HG02981 (cell line): ENCODE measurements around the gene TRIM24.
"Not testable (repeated sequence)": the region's sequence is repeated elsewhere in the genome, so short reads cannot be mapped to it uniquely, and the experiment has no call there.

Experiments used
- ATAC-seq: cut with Tn5 transposase; IDR thresholded peaks from one replicate; pipeline ENCODE4 v1.9.1; 2021; ENCODE audit warnings: mild to moderate bottlenecking, moderate library complexity; ENCODE audit not compliant: unreplicated experiment

The TRIM24 gene

DNA sequence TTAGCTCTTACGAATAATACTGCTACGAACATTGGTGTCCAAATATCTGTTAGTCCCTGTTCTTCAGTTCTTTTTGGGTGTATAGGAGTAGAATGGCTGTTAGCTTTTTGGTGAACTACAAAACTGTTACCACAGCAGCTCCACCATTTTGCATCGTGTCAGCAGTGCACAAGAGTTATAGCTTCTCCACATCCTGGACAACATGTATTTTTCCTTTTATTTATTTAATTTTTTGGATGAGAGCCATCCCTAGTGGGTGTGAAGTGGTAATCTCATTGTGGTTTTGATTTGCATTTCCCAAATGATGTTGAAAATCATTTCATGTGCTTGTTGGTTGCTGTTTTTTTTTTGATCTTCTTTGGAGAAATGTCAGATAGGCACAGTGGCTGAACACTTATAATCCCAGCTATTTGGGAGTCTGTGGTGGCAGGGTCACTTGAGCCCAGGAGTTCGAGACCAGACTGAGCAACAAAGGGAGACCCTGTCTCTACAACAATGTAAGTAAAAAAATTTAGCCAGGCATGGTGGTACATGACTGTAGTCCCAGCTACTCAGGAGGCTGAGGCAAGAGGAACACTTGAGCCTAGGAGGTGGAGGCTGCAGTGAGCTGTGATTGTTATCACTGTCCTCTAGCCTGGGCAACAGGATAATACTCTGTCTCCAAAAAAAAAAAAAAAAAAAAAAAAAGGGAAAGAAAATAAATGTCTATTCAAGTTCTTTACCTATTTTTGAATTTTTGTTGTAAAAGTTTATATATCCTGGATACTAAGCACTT lies 31.7 kb downstream of the TRIM24 start:
- ATAC-seq = no peak

DNA sequence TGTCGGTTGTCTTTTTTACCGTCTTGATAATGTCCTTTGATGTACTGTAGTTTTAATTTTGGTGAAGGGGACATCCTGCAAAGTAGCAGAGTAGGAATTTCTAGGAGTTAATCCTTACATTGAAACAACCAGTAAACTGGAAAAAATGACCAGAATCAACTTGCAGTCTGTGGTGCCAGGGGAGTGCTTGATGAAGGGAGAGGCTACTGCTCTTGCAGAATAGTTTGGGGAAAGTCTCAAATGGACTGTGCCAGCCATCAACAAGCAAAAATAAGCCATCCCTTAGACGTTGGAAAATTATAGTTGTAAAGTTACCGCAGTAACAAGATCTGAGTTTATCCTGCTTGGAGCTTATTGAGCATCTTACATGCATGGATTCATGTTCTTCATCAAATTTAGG lies 32.4 kb downstream of the TRIM24 start:
- no peak for ATAC-seq

DNA sequence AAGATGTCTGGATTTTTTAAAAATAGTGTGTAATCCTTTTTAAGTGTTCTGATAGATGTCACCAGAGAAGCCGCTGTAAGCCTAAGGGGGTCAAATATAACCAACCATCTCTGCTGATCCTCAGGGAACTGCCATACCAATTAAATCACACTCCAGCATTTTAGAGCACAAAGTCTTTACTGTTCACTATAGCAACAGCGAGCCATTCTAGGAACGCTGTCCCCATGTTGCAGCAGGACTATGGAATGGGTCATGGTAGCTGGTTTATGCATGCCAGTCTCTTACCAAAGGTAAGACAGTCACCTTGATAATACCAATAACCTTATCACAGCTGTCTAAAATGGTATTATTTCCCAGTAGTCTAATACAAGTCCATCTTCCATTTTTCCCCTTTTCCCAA lies 33.5 kb downstream of the TRIM24 start:
- no peak for ATAC-seq

DNA sequence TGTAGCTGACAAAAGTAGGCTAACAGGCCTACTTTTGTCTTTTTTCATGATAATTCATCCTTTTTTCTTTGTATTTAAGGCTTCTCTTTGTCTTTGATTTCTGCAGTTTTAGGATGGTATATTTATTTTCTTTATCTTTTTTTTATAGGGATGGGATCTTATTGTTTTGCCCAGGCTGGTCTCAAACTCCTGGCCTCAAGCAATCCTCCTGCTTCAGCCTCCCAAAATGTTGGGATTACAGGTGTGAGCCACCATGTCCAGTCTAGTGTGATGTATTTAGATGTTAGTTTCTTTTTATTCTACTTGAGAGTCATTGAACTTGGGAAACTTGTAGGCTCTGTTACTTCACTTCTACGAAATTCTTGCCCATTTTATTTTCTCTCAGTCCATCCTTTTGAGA lies 35.4 kb downstream of the TRIM24 start:
- no peak for ATAC-seq

GRCh38 chr7:138499340-138499739 lies 39.3 kb downstream of the TRIM24 start:
- ATAC-seq = no peak

- not testable (repeated sequence) for ATAC-seq
Measured at GRCh38 chr7:138500303-138500702, 40.2 kb downstream of the TRIM24 start.

DNA sequence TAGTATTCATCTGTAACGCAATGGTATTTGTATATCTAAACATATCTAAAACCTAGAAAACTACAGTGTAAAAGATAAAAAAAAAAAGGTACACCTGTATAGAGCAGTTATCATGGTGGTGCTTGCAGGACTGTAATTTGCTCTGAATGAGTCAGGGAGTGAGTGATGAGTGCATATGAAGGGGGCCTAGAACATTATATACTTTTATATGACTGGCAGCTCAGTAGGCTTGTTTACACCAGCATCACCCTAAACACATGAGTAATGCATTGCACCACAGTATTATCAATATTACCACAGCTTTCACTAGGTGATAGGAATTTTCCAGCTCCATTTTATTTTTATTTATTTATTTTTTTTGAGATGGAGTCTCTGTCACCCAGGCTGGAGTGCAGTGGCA lies 40.8 kb downstream of the TRIM24 start:
- no peak for ATAC-seq

DNA sequence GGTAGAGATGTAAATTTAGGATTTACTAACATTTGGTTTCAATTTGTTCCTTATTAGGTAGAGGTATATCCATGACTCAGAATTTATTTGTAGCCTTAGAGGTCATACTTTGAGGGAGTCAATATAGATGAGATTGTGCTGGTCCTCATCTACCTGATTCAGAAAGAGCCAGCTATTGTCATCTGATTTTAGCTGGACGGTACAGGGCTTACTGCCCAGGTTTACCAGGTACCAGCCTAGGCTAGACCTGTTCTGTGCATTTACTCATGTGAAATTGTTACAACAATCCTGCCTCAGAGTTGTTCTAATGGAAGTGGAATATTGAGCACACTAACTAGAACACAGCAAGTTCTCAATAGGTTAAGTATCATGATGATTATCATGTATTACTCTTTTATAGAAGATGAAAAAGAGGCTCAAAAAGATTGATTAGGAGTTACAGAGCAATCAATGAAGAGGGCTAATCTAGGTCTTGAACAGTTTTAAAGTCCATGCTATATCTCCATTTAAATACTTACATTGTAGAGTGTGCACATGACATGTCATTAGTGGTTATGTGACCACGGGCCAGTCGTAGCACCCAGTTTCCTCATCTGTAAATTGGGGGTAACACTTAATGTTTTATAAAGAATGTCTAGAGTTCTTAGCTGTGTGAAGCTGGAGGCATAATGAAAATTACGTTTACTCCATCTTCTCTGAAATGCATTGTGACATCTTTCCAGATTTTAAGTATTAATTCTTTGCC lies 42.1 kb downstream of the TRIM24 start:
- no peak for ATAC-seq

DNA sequence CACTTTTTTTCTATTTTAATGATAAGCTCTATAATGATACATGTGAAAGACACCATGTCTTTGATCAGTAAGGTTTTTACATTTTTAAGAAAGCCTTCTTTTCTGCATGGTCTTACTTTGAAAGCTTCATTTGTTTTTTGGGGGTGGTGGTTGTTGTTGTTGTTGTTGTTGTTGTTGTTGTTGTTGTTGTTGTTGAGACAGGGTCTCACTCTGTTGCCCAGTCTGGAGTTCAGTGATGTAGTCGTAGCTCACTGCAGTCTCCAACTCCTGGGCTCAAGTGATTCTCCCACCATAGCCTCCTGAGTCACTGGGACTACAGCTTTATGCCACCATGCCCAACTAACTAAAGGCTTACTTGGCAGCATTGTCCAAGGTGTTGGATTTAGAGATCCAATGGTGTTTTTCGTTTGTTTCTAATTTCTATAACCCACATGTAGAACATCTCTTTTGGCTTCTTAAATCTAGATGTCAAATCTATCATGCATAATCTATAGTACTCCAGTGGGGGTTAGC lies 45.4 kb downstream of the TRIM24 start:
- ATAC-seq = no peak

GRCh38 chr7:138506764-138507163 lies 46.7 kb downstream of the TRIM24 start:
- ATAC-seq = no peak

DNA sequence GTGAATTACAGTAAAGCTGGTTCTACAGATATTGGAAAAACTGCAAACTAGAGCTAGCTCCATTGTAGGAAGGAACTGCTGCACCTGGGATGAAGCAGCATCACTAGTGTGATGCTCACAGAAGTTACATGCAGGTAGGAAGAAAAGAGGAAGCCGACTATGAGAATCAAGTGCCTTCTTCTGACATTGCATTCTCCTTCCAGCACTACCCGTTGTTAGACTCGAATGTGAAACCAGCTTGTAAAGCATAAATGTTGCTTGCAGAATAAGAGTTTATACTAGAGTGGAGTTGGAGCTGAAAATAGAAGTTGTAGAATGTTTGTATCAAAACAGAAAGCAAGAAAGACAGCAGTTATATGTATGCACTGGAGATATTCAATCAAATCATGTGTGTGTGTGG lies 49.9 kb downstream of the TRIM24 start:
- ATAC-seq = no peak

DNA sequence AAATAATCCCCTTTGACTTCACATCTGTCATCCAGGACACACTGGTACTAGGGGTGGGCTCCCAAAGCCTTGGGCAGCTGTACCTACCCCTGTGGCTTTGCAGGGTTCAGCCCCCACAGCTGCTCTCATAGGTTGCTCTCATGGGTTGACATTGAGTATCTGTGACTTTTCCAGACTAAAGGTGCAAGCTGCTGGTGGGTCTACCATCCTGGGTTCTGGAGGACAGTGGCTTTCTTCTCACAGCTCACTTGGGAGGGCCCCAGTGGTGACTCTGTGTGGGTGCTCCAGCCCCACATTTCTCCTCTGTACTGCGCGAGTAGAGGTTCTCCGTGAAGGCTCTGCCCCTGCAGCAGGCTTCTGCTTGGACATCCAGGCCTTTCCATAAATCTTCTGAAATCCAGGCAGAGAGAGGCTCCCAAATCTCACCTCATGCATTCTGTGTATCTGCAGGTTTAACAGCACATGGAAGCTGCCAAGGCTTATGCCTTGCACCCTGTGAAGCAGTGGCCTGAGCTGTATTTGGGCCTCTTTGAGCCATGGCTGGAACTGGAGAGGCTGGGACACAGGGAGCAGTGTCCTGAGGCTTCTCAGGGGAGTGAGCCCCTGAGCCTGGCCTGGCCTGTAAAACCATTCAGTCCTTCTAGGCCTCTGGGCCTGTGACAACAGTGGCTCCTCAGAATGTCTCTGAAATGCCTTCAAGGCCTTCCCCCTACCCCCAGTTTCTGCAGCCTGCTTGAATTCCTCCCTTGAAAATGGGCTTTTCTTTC lies 52.2 kb downstream of the TRIM24 start:
- no peak for ATAC-seq

DNA sequence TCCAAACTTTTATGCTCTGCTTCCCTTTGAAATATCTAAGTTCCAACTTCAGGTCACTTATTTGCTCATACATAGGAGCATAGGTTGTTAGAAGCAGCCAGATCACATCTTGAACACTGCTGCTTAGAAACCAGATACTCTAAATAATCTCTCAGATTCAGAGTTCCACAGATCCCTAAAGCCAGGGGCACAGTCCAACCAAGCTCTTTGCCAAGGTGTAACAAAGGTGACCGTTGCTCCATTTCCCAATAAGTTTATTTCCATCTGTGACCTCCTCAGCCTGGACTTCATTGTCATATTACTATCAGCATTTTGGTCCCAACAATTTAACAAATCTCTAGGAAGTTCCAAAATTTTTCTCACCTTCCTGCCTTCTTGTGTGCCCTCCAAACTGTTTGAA lies 52.8 kb downstream of the TRIM24 start:
- no peak for ATAC-seq

GRCh38 chr7:138513344-138513871 lies 53.3 kb downstream of the TRIM24 start:
- no peak for ATAC-seq

- ATAC-seq = no peak
Measured at GRCh38 chr7:138514044-138514443, 54.0 kb downstream of the TRIM24 start.

- no peak for ATAC-seq
Measured at GRCh38 chr7:138515001-138515528, 55.0 kb downstream of the TRIM24 start.

- no peak for ATAC-seq
Measured at GRCh38 chr7:138519061-138519798, 59.2 kb downstream of the TRIM24 start.

DNA sequence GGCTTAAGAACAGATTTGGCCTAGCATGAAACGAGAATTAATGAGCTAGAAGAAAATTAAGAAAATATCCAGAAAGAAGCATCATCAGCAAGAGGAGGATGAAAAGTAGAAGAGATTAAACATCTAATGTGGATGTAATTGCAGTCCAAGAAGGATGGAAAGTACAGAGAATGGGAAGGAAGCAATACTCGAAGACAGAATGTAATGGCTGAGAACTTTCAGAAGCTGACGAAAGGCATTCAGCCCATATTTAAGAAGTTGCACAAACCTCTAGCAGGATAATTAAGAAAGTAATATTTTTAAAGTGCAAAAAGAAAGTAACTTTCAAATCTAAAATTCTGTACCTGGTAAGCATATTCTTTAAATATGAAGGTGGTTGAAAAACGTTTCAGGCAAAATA lies 60.7 kb downstream of the TRIM24 start:
- ATAC-seq = no peak

DNA sequence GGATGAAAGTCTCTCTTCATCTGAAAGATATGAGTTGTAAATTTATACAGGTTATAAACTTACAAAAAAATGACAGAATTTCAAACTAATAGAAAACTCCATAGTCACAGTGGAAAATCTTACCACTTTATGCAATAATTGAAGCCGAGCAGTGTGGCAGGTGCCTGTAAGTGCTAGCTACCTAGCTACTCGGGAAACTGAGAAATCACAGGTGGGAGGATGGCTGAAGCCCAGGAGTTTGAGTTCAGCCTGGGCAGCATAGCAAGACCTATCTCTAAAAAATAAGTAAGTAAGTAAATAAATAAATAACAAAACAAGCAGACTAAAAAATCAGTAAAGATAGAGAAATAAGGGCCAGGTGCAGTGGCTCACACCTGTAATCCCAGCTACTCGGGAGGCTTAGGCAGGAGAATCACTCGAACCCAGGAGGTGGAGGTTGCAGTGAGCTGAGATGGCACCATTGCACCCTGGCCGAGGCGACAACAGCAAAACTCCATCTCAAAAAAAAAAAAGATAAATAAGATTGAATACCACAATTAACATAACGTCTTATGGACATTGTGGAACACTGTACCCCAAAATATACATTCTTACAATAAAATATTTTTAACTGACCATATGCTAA lies 61.9 kb downstream of the TRIM24 start:
- no peak for ATAC-seq

DNA sequence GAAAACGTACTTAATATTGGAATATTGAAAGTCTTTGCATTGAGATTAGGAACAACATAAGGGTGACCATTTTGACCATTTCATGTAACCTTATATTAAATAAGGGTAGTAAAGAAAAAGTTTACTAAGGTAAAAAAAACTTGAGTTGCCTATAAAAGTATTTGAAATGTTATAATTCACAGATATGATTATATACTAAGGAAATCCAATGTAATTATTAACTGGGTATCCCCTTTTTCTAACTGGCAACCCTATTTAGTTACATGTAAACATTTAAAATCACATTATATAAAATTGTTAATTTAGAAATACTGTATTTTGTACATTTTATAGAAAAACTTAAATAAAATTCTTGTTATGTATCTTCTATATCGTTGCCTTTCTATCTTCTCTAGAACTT lies 64.2 kb downstream of the TRIM24 start:
- ATAC-seq = no peak
